Retinal pigment epithelial cell (primary cell): ENCODE measurements around the gene NOP10.

Experiments used
- DNase-seq: peaks from one replicate; pipeline ENCODE4 v3.0.0-alpha.2; 2010; ENCODE audit warnings: low read depth
- H3K4me3 ChIP-seq: 2 replicates; pipeline ENCODE4 v1.5.1; 2011; ENCODE audit warnings: mild to moderate bottlenecking, low read length, control low read depth, moderate library complexity
- TF ChIP-seq, protein P1 (sequence below): conservative IDR thresholded peaks from 2 replicates; pipeline ENCODE4 v1.5.1; 2011; ENCODE audit warnings: low read depth, low read length, control low read depth, inconsistent platforms

The NOP10 gene

DNA sequence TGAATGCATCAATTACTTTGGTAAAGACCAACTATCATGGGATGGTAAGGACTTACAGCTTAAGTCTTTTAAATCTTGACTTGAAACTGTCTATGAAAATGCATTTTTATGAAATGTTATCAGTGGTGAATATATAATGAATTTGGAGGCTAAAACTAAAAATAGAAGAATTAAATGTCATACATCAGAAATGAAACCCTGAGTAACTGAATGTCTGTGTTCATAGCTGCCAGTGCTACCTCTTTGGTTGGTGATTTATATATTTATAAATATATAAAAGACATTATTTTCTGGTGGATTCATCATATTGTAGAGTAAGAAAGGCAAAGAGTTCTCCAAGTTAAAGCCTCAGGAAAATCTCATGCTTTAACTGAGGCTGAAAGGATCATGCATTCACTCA, 17.6 kb downstream of the NOP10 start:
- TF ChIP-seq, protein P1, sequence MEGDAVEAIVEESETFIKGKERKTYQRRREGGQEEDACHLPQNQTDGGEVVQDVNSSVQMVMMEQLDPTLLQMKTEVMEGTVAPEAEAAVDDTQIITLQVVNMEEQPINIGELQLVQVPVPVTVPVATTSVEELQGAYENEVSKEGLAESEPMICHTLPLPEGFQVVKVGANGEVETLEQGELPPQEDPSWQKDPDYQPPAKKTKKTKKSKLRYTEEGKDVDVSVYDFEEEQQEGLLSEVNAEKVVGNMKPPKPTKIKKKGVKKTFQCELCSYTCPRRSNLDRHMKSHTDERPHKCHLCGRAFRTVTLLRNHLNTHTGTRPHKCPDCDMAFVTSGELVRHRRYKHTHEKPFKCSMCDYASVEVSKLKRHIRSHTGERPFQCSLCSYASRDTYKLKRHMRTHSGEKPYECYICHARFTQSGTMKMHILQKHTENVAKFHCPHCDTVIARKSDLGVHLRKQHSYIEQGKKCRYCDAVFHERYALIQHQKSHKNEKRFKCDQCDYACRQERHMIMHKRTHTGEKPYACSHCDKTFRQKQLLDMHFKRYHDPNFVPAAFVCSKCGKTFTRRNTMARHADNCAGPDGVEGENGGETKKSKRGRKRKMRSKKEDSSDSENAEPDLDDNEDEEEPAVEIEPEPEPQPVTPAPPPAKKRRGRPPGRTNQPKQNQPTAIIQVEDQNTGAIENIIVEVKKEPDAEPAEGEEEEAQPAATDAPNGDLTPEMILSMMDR: no peak
- H3K4me3 ChIP-seq: no peak overlapping the region
- no peak for DNase-seq

DNA sequence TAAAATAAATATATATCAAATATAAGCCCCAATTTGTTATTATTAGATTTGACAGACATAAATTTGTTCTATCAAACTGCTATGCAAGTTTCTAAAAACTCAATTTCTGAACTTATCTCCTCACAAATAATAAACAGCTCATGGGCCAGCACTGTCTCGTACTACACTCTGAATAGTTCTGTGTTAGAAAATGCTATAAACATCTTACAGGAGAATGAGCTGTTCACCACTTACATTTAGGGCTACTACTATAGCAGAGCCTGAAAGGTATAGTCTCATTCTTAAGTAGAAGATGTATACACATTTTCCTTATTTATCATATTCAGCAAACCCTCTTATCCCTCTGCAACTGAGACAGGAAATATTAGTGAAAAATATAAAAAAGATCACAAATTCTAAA, 18.0 kb downstream of the NOP10 start:
- TF ChIP-seq, protein P1: no peak
- H3K4me3 ChIP-seq: no peak overlapping the region
- no peak for DNase-seq

DNA sequence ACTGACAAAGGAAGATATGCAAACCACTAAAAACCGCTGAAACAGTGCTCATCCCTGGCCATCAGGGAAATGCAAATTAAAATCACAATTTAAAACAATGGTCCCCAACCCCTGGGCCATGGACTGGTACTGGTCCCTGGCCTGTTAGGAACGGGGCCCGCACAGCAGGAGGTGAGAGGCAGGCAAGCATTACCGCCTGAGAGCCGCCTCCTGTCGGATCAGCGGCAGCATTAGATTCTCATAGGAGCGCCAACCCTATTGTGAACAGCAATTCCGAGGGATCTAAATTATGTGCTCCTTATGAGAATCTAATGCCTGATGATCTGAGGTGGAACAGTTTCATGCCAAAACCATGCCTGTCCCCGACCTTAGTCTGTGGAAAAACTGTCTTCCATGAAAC, 19.7 kb downstream of the NOP10 start:
- no peak overlapping the region for H3K4me3 ChIP-seq
- TF ChIP-seq, protein P1: no peak
- no peak for DNase-seq

DNA sequence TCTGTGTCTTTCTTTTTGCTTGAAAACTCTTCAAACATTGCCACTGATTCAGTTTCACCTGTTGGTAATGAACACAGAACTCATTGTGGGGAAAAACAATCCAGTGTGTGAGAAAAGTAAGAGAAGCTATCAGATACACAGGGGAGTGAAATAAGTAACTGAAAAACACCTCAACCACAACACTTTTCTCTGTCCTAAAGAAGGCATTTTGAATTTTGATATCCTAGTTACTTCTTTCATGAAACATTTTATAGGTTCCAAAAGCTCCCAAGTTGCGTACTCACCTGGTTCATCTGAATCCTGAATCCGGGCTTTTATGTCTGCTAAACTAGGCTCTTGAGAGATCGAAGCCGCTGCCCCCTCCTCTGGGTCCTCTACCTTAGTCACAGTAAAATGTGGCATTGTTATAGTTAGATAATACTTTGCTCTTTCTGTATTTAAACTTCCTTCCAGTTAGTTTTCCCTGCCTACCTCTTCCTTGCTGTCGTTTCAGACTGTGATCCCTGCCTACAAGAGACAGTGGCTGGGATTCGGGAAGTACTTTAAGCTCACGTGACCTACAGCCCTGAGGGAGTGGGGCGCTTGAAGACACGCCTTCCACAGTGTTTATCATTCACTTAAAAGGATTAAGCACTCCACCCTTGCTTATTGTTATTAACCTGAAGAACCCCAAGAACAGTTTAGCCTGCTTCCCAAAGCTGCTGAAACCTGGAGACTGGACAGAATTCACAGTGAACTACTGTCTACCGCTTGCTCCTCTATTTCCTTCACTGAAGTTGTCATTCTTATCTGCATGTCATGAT, 24.5 kb downstream of the NOP10 start:
- DNase-seq: peak; percentile 20
- TF ChIP-seq, protein P1: no peak
- H3K4me3 ChIP-seq: peak overlapping the region; percentile 59

- H3K4me3 ChIP-seq: no peak overlapping the region
- no peak for DNase-seq
- TF ChIP-seq, protein P1: no peak
These were observed 28.1 kb downstream of the NOP10 start for GRCh38 chr15:34314491-34315490.

DNA sequence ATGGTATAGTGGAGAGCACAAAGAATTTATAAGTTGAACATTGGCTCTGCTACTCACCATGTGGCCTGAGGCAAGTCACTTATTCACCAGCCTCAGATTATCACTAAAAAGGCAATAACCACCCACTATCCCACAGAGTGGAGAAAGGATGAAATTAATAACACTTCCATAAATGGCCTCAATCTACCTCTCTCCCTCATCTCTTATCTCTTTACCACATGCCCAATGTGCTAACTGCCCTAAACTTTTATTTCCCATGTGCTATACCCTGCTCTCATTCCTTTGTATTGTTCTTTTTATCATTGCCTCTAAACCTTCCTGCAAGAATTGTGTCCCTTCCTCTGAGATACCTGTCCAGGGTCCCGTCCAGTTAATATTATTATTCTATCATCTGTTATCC, 31.4 kb downstream of the NOP10 start:
- no peak overlapping the region for H3K4me3 ChIP-seq
- TF ChIP-seq, protein P1: no peak
- no peak for DNase-seq
